ENCODE results near the gene UPB1.
"Not testable (repeated sequence)": the region's sequence is repeated elsewhere in the genome, so short reads cannot be mapped to it uniquely, and the experiment has no call there.

Gene UPB1

GRCh38 chr22:24482575-24482974 is 12.6 kb upstream of the UPB1 start:
- no peak for DNase-seq

GRCh38 chr22:24482998-24483397 is 12.1 kb upstream of the UPB1 start:
- no peak for DNase-seq

- DNase-seq = no peak
Observed at GRCh38 chr22:24483976-24484545, 11.1 kb upstream of the UPB1 start.

DNA sequence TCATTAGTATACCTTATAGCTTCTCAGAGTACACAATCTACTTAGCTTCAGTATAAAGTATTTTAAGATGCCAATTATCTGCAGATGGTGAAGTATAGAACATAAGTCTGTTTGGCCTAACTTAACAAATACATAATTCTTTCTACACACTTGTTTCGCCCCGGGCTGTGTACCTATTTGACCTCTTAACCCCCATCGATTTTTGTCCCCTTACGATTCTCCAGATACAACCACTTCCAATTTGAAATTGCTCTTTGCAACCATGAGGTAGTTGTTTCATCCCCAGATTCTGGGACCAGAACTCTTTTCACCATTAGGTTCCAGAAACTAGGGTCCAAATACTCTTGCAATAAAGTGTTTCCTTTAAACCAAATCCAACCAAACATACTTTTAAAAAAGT is 10.0 kb upstream of the UPB1 start:
- no peak for DNase-seq

- DNase-seq = peak; percentile 9
Observed at GRCh38 chr22:24485608-24486007, 9.5 kb upstream of the UPB1 start.

DNA sequence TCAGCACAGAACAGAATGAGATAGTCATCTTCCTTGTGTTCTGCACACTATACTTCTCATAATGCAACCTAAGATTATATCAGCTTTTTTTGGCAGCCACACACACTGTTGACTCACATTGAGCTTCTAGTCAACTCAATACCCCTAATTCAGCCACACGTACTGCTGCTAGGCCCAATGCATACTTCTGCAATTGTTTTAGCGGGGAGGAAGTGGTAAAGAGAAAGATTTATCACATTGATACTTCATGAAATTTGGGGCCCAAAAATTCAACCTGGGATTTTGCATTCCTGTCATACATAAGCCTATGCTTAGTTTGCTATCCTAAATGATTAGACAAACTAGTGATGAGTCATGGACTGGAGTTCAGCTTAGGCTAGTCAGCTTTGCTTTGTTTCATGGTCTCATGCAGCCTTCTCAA is 8.6 kb upstream of the UPB1 start:
- DNase-seq = no peak

GRCh38 chr22:24489011-24489410 is 6.1 kb upstream of the UPB1 start:
- no peak for DNase-seq

GRCh38 chr22:24489434-24489833 is 5.7 kb upstream of the UPB1 start:
- not testable (repeated sequence) for DNase-seq

DNA sequence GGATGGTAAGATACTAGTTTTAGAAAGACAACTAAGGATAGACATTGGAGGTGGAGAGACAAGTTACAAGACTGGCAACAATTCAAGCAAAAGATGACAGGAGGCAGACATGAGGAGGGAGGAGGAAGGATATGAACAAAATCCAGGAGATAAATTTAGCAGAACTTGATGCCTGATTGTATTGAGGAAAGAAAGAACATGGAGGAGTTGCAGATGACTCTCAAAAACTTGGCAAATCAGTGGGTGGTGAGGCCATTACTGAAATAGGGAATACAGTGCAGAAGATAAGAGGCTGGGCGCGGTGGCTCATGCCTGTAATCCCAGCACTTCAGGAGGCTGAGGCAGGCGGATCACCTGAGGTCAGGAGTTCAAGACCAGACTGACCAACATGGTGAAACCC is 2.7 kb upstream of the UPB1 start:
- DNase-seq = no peak

DNA sequence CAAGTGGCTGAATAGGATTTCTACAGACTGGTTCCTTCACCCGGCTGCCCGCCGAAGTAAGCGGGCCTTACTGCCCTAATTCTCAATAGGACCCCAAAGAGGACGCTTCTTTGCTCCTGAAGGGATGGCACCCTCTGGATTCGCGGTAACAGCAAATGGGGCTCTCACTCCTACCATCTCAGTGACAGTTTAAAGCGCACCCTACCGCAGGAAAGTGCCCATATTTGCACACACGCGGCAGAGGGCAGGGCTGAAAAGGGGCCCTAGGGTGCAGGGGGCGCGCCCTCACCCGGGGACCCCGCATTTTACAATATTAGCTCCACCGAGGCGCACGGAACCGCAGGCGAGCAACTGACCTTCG is 985 bp upstream of the UPB1 start:
- no peak for DNase-seq

DNA sequence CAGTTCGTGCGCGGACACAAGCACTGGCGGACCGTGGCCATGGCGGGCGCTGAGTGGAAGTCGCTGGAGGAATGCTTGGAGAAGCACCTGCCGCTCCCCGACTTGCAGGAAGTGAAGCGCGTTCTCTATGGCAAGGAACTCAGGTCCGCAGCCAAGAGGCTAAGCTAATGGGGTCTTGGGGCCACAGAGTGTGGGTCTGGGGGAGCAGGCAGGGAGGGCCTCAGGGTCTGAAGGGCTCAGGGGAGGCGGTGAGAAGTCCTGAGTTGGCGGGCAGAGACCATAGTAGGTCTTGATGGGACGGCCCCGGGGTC is 188 bp downstream of the UPB1 start:
- no peak for DNase-seq

DNA sequence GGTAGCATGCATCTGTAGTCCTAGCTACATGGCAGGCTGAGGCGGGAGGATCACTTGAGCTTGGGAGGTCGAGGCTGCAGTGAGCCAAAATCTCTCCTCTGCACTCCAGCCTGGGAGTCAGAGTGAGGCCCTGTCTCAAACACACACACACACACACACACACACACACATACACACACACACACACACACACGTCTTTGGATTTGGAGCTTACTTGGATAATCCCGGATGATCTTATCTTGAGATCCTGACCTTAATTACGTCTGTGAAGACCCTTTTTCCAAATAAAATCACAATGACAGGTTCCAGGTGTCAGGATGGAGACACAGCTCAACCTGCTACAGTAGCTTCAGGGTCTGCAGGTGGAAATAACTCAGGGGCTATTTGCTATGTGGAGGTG is 1.1 kb downstream of the UPB1 start:
- DNase-seq = no peak

DNA sequence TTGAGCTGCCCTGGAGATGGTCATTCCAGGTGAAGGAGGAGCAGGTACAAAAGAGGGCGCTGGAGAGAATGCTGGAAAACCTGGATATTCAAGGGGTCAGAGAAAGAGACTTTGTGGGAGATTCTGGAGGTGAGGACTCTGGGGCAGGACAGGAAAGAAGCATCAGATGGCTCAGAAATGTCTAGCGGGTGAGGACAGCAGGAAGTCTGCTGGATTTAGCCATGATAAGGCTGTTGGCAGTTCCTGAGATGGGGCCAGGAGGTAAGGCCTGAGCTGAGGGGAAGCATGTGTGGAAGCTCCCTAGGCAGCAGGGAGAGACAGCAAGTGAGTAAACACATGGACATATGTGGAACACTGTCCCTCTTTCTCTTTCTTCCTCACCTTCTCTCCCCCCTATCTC is 1.5 kb downstream of the UPB1 start:
- DNase-seq = no peak

DNA sequence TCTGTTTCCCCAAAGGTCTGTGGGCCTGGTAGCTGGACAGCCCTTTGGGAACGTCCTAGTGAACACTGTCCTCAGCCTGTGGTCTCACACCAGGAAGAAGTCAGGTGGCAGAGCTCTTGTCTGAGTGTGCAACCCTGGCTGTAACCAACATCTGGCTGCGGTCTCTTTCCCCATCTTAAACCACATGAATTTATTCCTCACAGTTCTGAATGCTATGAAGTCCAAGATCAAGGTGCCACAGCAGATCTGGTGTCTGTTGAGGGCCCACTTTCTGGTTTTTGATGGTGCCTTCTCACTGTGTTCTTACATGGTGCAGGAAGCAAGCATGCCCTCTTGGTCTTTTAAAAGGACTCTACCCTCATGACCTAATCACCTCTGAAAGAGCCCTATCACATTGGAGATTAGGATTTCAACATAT is 2.7 kb downstream of the UPB1 start:
- DNase-seq = no peak

DNA sequence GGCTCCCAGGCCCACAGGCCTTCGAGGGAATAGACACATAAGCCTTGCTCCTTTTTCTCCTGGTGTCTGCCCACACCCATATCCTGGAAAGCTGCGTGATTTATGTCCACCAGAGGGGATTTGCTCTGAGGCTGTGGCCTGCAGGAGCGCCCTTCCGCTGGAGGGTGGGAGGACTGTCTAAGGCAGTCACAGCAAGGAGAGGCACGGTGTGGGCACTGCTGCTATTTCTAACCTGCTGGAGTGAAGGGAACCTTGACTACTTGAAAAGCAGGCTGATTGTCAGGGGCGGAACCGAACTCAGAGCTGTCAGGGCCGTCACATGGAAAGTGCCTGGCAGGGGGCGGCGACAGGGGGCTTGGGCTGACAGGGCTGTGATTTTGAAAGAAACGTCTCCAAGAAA is 3.7 kb downstream of the UPB1 start:
- DNase-seq = no peak

- no peak for DNase-seq
Observed at GRCh38 chr22:24499706-24500276, 4.7 kb downstream of the UPB1 start.

- no peak for DNase-seq
Observed at GRCh38 chr22:24500277-24500820, 5.2 kb downstream of the UPB1 start.

DNA sequence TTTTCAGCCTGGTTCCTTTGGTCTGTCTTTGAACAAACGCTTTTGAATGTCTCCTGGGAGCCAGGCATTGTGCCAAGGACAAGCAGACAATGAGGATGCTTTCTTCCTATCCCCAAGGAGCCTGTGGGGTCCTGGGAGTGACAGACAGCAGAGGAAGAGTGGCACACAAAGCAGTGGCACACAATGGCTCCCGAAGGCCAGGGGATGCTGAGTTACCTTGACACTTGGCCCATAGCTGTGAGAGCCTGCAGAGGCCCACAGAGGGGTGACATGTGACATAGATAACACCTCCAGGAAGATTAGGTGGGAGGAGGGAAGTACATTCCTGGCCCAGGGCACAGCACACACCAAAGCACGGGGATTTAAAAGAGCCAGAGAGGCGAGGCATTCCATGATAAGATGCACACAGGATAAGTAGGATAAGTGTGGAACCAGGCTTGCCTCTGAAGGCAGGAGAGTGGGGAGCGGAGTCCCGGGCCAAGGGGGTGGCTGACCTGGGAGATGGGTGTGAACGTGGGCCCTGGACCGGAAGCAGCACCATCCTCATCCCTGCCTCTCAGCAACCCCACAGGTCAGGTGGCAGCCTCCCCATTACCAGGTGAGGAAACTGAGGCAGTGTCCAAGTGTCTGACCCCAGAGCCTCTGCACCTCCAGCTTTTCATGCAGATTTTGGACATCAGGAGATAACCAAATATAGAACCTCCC is 6.3 kb downstream of the UPB1 start:
- DNase-seq = no peak

DNA sequence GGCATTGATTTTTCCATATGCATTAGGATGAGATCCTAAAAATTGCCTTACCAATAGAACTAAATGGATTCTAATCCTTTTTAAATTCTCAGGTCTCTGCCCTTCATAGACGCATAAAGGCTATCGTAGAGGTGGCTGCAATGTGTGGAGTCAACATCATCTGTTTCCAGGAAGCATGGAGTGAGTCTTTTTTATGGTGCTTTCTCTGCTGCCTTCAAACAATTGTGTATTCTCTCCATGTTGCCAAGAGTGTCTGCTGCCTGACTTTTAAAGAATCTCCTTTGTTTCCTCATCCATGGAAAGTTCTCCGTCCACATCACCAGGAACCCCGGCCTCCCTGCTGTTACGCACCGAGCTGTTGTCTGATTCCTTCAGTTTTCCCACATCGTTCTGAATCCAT is 6.9 kb downstream of the UPB1 start:
- no peak for DNase-seq

- no peak for DNase-seq
Observed at GRCh38 chr22:24502541-24502940, 7.4 kb downstream of the UPB1 start.

DNA sequence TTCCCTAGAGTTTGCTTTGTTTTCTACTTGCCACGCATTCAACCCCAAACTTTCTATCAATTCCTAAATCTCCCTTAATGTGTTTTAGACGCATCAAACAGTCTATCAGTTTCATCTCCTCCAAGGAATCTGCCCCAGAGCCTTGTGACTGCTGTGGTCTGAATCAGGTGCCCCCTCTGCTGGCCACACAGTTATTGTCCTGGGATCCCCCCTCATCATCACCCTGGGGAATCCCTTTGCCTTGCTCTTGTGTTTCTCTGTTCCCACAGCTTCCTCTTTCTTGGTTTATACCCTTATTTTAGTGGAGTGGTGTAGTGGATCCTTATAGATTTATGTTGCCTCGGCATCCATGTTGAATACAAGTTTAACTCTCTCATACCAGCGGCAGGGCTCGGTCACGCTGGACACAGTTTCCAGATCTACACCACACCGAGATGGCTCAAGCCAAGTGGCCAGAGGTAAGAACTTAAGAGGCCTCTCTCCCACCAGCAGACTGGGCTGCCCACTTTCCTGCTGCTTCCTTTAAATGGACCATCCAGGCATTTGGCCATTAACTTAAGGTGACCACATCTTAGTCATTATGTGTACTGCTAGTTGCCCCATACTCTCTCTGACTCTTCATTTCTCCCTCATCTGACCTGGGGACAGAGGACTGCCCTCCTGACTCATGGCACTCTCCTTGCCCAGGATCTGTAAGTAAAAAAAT is 8.2 kb downstream of the UPB1 start:
- DNase-seq = peak; percentile 32

- no peak for DNase-seq
Observed at GRCh38 chr22:24503843-24504338, 8.8 kb downstream of the UPB1 start.

DNA sequence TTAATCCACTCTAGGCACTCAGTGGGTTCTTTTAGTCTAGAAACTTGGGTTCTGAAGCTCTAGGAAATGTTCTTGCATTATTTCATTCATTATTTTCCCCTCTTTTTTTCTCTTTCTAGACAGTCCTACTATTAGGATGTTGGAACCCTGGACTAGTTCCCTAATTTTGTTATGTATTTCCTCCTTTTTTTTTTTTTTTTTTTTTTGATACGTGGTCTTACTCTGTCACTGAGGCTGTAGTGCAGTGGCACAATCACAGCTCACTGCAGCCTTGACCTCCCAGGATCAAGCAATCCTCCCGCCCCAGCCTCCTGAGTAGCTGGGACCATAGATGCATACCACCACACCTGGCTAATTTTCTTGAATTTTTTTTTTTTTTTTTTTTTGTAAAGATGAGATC is 9.4 kb downstream of the UPB1 start:
- DNase-seq = no peak
